Germinal center (tissue), 1 donor: Measurements from ENCODE around the gene ETV5.
A peak's percentile ranks its signal among the peaks of the same experiment; 100 is the strongest.

Experiments used
- DNase-seq: peaks from one replicate; pipeline ENCODE4 v3.0.0; 2012; ENCODE audit warnings: mixed read lengths, low spot score

ETV5 gene

DNA sequence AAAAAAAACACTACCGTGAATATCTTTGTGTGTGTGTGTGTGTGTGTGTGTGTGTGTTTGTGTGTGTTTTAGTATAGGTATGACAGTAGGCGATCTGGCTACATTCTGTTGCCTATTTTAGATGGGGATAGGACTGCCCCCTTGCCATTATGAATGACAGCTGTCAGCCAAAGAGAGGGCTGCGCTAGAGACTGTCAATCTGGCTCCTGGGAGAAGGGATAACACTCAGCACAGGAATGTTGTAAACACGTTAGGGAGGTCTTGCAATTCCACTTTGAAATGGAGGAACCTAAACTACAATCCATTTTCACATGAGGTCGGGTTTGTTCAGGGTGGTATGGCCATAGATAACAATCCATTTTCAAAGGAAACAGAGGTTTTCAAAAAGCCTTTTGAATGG lies 14.1 kb upstream of the ETV5 start:
- no peak for DNase-seq

- no peak for DNase-seq
Observed at GRCh38 chr3:186121968-186122367, 13.1 kb upstream of the ETV5 start.

GRCh38 chr3:186121278-186121677 lies 12.4 kb upstream of the ETV5 start:
- DNase-seq: no peak

GRCh38 chr3:186119499-186119898 lies 10.6 kb upstream of the ETV5 start:
- DNase-seq: no peak

DNA sequence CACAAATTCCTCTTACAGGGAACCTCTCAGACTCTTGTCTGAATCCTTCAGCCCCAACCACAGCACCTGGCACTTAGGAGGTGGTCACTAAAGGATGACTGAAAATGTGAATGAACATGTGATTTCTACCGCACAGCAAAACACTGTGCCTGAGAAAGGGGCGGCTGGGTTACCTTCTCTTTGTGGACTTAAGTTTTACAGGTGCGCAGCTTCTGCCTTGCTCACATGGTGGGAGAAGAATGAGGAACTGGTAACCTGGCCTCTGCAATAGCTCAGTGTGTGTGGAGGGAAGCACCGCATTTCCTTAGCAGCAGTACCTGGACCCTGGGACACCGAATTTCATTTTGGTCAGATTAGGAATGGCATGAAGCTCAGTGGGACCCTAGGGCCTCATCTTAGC lies 9.8 kb upstream of the ETV5 start:
- DNase-seq: no peak

GRCh38 chr3:186117521-186118134 lies 8.7 kb upstream of the ETV5 start:
- no peak for DNase-seq

DNA sequence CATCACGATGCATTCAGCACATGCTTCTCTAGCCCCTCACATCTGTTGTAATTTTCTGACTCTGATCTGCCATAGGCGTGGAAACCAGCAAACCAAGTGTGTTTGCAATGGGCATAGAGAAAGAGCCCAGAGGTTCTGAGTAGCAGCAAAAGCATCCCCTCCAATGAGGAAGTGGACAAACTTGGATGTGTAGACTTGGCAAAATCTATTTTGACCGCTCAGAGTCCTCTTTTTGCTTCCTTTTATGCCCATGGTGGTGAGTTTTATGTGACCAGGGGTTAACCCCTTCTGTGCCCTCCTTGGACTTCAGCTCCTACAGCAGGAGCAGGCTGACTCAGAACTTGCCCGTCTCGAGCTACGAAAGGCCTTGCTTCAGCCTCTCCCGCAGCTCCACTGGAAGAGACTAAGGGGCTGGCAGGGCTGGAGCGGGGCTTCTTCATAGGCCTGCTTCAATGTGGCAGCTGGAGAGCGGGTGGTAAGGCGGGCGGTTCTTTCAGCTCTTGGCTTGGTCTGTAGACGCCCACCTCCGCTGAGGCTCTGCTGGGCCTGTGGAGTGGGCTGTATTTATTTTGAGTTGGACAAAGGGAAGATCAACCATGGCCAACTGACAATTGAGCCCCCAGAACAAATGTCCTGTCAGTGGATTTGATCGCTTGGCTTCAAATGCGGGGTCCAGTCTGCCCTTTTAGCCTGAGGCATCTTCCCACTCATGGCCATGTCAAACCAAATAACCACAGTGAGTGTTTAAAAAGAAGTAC lies 6.5 kb upstream of the ETV5 start:
- DNase-seq: no peak

GRCh38 chr3:186110975-186111974 lies 2.4 kb upstream of the ETV5 start:
- DNase-seq: no peak

DNA sequence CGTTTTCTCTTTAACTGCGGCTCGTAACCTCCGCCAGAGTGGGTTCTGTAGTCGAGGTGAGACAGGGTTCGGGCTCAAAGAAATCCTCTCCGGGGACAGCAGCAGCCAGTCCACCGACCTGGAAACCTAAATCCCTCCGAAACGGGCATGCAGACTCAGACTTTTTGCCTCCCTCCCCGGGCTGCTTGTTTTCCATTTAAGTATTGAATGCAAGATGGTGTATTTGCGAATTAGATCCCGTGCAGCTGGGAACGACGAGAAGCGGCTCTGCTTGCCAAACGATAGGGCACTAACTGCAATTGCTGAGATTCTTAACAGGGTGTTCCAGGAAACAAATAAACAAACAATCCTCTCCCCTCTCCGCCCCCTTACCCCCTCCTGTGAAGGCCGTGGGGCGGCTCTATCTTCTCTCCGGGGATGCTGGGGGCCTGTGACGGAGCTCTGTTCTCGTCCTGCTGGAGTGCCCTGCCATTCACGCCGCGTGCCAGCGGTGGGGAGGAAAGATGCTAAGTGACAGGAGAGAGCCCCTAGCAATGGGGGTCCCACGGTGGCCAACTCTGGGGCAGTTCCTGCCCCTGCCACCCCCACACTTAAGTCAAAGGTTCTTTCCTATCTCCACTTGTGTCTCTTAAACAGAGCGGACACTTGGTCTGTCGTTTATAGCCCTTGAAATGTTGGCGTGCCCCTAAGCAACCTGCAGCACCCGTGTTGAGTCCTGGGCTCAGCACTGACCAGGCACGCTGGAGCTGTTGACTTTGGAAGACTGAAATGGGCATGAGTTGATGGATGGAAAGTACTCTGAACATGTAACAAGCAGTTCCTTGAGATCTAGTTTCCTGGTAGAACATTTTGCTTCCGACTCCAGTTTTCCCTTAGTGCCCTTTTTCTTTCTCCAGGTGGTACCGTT lies 1.3 kb upstream of the ETV5 start:
- DNase-seq: no peak

DNA sequence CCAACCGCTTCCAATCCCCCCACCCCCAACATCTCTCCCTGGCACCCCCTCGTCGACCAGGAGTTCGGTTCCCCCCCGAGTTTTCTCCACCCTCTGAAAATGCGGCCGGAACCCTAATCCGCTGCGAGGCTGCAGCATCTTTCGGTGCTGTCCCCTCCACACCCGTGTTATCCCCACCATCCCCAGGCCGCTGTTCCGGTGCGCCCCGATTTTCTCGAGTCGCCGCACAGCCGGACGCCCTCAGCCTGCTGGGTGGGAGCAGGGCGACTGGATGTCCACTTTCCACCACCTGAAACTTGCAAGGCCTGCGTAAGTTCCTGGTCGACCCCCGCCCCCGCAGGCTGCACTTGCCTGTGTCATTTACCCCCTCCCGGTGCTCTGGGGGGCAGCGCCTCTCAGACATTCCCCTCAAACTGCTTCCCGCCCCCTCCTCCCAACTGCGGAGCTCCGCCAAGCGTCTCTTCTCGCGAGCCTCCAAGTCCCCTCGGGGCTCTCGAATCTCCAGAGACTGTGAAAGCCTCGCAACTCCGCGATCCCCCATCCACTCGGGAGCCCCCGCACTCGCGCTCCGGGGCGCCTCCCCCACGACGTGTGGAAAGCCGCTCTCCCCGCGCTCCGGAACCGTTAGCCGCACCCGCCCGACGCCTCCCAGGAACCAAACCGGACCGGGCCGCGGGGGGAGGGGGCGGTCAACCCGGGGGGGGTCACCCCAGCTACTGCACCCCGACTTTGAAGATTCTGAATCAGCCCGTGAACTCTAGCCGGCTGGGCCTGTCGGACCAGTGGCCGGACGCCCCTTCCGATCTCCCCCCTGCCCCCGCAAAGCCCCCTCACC lies 566 bp downstream of the ETV5 start:
- peak; percentile 65 for DNase-seq

GRCh38 chr3:186107215-186108105 lies 1.4 kb downstream of the ETV5 start:
- DNase-seq: peak; percentile 72

DNA sequence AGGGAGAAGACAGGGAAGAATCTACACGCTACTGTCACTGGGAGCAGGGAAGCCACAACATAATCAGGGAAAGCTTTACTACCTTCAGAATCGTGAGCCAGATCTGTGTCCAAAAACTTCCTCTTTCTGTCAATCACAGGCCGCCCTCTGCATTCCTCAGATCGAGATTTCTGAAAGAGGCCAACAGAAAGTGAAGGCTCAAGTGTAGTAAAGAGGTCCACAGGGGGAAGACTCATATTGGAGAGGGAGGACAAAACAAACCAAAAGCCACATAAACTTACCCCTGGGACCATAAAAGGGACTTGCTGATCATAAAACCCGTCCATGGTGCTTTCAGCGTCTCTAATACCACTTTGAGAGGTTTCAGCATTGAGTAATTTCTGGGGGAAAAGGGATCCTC lies 3.3 kb downstream of the ETV5 start:
- DNase-seq: no peak

GRCh38 chr3:186102687-186103086 lies 6.2 kb downstream of the ETV5 start:
- no peak for DNase-seq

- no peak for DNase-seq
Observed at GRCh38 chr3:186100398-186100797, 8.5 kb downstream of the ETV5 start.

DNA sequence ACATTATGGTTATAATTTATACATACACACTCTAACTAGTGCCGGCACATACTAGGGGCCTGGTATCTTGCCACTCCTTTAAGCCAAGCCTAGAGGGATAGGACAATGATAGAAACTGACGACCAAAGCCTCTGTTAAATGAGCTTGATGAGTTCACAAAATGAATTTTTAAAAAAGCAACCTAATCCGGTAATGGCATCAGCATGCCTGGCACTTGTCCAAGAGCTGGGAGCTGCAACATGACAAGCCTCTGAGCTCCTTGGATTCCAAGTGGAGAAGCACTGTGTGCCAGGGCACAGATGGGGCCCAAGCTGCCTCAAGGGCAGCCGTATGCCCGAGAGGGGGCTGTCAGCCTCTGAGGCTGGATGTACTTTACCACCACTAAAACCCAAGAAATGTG lies 9.7 kb downstream of the ETV5 start:
- DNase-seq: no peak

DNA sequence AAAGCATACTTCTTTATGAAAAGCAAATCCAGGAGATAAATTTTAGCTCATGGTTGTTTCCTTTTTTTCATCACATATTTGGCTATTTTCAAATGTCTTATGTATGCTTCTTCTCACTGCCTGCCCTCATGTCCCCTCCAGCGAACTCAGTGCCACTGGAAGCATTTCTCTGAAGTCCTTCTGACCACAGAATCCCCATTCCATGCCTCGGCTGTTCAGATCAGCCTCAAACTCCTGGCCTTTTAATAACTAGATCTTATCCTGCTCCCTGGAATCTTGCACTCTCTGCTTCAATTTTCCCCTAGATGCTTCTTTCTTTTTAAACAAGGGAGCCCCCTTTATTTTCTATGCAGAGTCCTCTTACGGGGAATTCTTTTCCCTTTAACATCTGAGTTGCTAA lies 10.1 kb downstream of the ETV5 start:
- DNase-seq: no peak

GRCh38 chr3:186097663-186098451 lies 11.0 kb downstream of the ETV5 start:
- no peak for DNase-seq

DNA sequence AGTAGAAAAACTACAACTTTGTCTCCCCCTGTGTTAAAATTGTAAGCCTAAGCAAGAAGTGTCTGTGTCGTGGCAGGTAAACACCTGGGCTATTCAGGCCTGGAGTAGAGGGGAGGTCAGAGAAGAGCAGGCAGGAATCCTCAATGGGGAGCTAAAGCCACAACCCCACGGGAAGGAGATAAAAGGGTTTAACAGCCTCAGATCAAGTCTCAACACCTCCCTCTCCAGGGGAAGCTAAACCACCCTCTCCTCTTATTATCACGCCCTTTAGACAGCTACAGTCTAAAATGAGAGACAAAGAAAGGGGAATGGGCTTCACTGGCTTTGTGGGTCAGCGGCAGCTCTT lies 11.6 kb downstream of the ETV5 start:
- DNase-seq: no peak

DNA sequence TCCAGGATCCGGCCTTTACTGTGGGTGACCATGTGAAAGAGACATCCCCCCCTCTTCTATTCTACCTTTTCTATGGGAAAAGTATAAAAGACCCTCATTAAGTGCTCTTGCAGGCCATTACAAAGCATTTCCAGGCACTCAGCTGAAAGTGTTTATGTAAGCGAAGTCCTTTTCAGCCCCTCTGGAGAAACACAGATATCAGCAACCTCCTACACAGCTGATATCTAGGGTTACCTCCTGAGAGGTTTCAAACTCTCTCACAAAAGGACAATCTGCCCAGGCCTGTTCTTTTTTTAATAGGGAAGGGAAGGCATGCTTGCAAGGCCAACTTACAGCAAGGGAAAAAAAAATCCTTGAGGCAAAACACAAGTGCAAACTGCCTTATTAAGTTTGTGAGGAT lies 12.6 kb downstream of the ETV5 start:
- DNase-seq: no peak
